Suprapubic skin (tissue), 4 donors: ENCODE measurements around the gene CBLIF. TPM values are rescaled to one million over a fixed set of nuclear protein-coding genes. Genes with fewer than 3 reads are reported as not detected.

Experiments used
- DNase-seq, 2 donors: peaks; one replicate each; pipeline ENCODE4 v3.0.0-alpha.2; 2019; ENCODE audit warnings: low spot score in 2 of 2
- H3K27ac ChIP-seq: fragments of 200-600 bp; sonication (generic); one replicate; pipeline ENCODE4 v1.5.1; 2019
- H3K27me3 ChIP-seq: fragments of 200-600 bp; sonication (generic); one replicate; pipeline ENCODE4 v1.5.1; 2019
- H3K36me3 ChIP-seq: fragments of 200-600 bp; sonication (generic); one replicate; pipeline ENCODE4 v1.5.1; 2019
- H3K4me1 ChIP-seq: fragments of 200-600 bp; sonication (generic); one replicate; pipeline ENCODE4 v1.5.1; 2019
- H3K4me3 ChIP-seq: fragments of 200-600 bp; sonication (generic); one replicate; pipeline ENCODE4 v1.5.1; 2019; ENCODE audit warnings: mild to moderate bottlenecking
- H3K9me3 ChIP-seq: fragments of 200-600 bp; sonication (generic); one replicate; pipeline ENCODE4 v1.5.1; 2019
- CTCF ChIP-seq, 2 donors: fragments of 200-600 bp in 1 of 2; fragments of 450-650 bp in 1 of 2; sonication (generic) in 1 of 2; IDR thresholded peaks; one replicate each; pipeline ENCODE4 v1.5.1; 2016 to 2019; ENCODE audit warnings: antibody characterized with exemption in 2 of 2, mild to moderate bottlenecking in 1 of 2, moderate library complexity in 1 of 2
- EP300 ChIP-seq: sonication (generic); formaldehyde crosslinking; IDR thresholded peaks from one replicate; pipeline ENCODE4 v1.6.1; 2017; ENCODE audit warnings: antibody characterized with exemption
- POLR2A ChIP-seq, 2 donors: fragments of 450-650 bp; IDR thresholded peaks; one replicate each; pipeline ENCODE4 v1.6.1; 2017; ENCODE audit warnings: antibody characterized with exemption in 2 of 2, mild to moderate bottlenecking in 2 of 2, moderate library complexity in 2 of 2
- POLR2AphosphoS5 ChIP-seq, 3 donors: sonication (generic); formaldehyde crosslinking; IDR thresholded peaks; one replicate each; pipeline ENCODE4 v1.6.1; 2017; ENCODE audit warnings: antibody characterized with exemption in 3 of 3
- WGBS: methylation state at CpG from one replicate; pipeline ENCODE4 v1.1.5; 2018; 5-methylcytosine and 5-hydroxymethylcytosine counted together
- total RNA-seq, 4 donors: library from RNA; depleted of rRNA; stranded (reverse); fragments of >200 nt; gene quantifications; one replicate each; pipeline ENCODE4 v1.1.0, GENCODE V29; 2016

Gene CBLIF
- total RNA-seq, 4 donors from 2014 or later = not detected

DNA sequence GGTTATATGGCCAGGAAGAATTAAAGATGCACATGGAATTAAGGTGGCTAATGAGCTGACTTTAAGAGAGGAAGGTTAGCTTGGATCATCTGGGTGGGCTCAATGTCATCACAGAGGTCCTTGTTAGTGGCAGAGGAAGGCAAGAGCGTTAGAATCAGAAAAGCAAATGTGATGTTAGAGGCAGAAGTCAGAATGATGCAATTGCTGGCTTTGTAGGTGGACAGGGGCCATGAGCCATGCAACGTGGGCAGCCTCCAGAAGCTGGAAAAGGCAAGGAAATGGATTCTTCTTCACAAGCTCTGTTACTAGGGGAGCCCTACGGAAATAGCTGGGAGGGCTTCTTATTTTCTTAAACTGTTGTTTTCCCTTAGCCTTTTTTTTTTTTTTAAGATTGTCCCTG, 2.3 kb upstream of the CBLIF start:
- no peak overlapping the region for H3K4me3 ChIP-seq
- H3K27me3 ChIP-seq = no peaks in the 10 kb centered on the region
- no peaks in the 10 kb centered on the region for H3K4me1 ChIP-seq
- no peak for DNase-seq
- no peaks in the 10 kb centered on the region for H3K9me3 ChIP-seq
- TF ChIP-seq POLR2A (IDR thresholded peaks at IDR 0.05) = no peak
- no peak for TF ChIP-seq POLR2AphosphoS5 (IDR thresholded peaks at IDR 0.05)
- TF ChIP-seq EP300 = no peak
- TF ChIP-seq CTCF (IDR thresholded peaks at IDR 0.05) = no peak
- H3K36me3 ChIP-seq = no peaks in the 10 kb centered on the region
- H3K27ac ChIP-seq = no peak overlapping the region
- 78% methylated on average over 3 of the region's 3 CpGs for WGBS

GRCh38 chr11:59846556-59846955, 1.3 kb upstream of the CBLIF start:
- TF ChIP-seq POLR2AphosphoS5 (IDR thresholded peaks at IDR 0.05) = no peak
- no peak for TF ChIP-seq POLR2A (IDR thresholded peaks at IDR 0.05)
- TF ChIP-seq CTCF (IDR thresholded peaks at IDR 0.05) = no peak
- no peak for DNase-seq
- 69% methylated on average over 5 of the region's 5 CpGs for WGBS
- Histone ChIP-seq H3K4me3 (no peak overlapping the region), H3K4me1 (no peaks in the 10 kb centered on the region), H3K9me3 (no peaks in the 10 kb centered on the region), H3K27me3 (no peaks in the 10 kb centered on the region), H3K36me3 (no peaks in the 10 kb centered on the region), H3K27ac (no peak overlapping the region)

DNA sequence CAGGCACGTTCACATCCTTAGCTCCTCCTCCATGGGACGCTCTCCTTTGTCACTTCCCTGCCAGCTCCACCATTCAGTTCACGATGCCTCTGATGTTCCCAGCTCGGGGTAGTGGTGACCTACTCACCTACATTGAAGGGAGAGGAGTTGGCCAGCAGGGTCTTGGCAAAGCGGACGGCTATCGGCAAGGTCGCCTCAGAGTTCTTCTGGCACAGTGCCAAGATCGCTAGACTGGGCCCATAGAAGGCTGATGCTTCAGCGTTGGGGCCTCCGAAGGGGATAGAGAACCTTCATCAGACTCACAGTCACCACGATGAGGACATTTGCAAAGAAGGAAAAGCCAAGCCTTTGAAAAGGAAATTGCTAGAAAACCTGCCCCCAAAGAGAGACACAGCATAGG, 3.0 kb downstream of the CBLIF start:
- TF ChIP-seq POLR2A (IDR thresholded peaks at IDR 0.05) = no peak
- TF ChIP-seq EP300 = no peak
- no peak for TF ChIP-seq POLR2AphosphoS5 (IDR thresholded peaks at IDR 0.05)
- TF ChIP-seq CTCF (IDR thresholded peaks at IDR 0.05) = no peak
- DNase-seq = no peak
- 78% methylated on average over 12 of the region's 12 CpGs for WGBS
- Histone ChIP-seq H3K9me3 (no peaks in the 10 kb centered on the region), H3K27me3 (no peaks in the 10 kb centered on the region), H3K4me1 (no peaks in the 10 kb centered on the region), H3K4me3 (no peak overlapping the region), H3K36me3 (no peaks in the 10 kb centered on the region), H3K27ac (no peak overlapping the region)

DNA sequence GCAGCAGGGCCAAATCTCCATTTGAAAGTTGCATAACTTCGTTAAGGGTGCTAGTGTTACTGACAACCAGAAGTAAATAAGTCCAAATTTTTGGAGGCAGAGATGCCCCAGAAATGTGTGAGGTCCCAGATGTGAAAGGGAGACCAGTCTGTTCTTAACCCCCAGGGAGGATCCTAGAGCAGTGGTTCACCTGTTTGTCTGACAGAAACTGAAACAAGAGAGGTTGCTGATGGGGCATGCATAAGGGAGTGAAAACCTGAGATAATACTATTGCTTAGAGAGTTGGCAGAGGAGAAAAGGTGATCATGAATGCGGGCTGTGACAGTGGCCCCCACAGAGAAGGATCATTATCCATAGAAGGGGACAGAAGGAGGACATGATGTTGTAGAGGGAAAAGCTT, 3.8 kb downstream of the CBLIF start:
- Histone ChIP-seq H3K4me3 (no peak overlapping the region), H3K9me3 (no peaks in the 10 kb centered on the region), H3K4me1 (no peaks in the 10 kb centered on the region), H3K36me3 (no peaks in the 10 kb centered on the region), H3K27me3 (no peaks in the 10 kb centered on the region), H3K27ac (no peak overlapping the region)
- TF ChIP-seq POLR2A (IDR thresholded peaks at IDR 0.05) (no peak), CTCF (IDR thresholded peaks at IDR 0.05) (no peak), POLR2AphosphoS5 (IDR thresholded peaks at IDR 0.05) (no peak), EP300 (no peak)
- no peak for DNase-seq
- WGBS = 81% methylated on average over 2 of the region's 2 CpGs

DNA sequence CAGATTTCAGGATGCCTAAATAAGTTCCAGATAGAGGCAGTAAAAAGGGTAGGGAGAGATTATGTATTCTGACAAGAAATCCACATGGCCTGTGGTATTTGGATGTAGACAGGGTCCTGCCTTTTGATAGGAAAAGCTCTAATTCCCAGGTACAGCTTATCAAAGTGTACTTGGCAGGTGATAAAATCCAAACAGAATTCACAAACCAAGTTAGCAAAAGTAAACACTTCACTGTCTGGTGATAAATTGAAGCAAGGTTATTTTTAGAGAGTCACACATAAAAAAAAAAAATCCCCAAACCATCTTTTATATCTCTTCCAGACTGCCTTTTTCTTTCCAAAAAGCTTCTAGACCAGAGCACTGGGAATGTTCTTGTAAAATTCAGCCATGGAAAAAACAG, 5.7 kb downstream of the CBLIF start:
- Histone ChIP-seq H3K27ac (no peak overlapping the region), H3K27me3 (no peaks in the 10 kb centered on the region), H3K4me3 (no peak overlapping the region), H3K9me3 (no peaks in the 10 kb centered on the region), H3K36me3 (no peaks in the 10 kb centered on the region), H3K4me1 (no peaks in the 10 kb centered on the region)
- no peak for TF ChIP-seq EP300
- TF ChIP-seq POLR2AphosphoS5 (IDR thresholded peaks at IDR 0.05) = no peak
- no peak for TF ChIP-seq POLR2A (IDR thresholded peaks at IDR 0.05)
- no peak for DNase-seq

GRCh38 chr11:59833602-59834001, 11.7 kb downstream of the CBLIF start:
- no peak for TF ChIP-seq POLR2A (IDR thresholded peaks at IDR 0.05)
- no peak for TF ChIP-seq EP300
- no peak for TF ChIP-seq POLR2AphosphoS5 (IDR thresholded peaks at IDR 0.05)
- TF ChIP-seq CTCF (IDR thresholded peaks at IDR 0.05) = no peak
- H3K9me3 ChIP-seq = no peaks in the 10 kb centered on the region
- no peaks in the 10 kb centered on the region for H3K4me1 ChIP-seq
- no peak overlapping the region for H3K4me3 ChIP-seq
- DNase-seq = no peak
- no peaks in the 10 kb centered on the region for H3K36me3 ChIP-seq
- WGBS = 73% methylated on average over 2 of the region's 2 CpGs
- H3K27me3 ChIP-seq = no peaks in the 10 kb centered on the region
- no peak overlapping the region for H3K27ac ChIP-seq
